Suppressor macrophage treated with lipopolysaccharide for 1 hour (primary cell): ENCODE results near the gene TNS3.
"Not testable (repeated sequence)": the region's sequence is repeated elsewhere in the genome, so short reads cannot be mapped to it uniquely, and the experiment has no call there.

Experiments used
- DNase-seq, 3 donors: peaks; one replicate each; pipeline ENCODE4 v3.0.0-alpha.2; 2020 to 2022

TNS3 gene

DNA sequence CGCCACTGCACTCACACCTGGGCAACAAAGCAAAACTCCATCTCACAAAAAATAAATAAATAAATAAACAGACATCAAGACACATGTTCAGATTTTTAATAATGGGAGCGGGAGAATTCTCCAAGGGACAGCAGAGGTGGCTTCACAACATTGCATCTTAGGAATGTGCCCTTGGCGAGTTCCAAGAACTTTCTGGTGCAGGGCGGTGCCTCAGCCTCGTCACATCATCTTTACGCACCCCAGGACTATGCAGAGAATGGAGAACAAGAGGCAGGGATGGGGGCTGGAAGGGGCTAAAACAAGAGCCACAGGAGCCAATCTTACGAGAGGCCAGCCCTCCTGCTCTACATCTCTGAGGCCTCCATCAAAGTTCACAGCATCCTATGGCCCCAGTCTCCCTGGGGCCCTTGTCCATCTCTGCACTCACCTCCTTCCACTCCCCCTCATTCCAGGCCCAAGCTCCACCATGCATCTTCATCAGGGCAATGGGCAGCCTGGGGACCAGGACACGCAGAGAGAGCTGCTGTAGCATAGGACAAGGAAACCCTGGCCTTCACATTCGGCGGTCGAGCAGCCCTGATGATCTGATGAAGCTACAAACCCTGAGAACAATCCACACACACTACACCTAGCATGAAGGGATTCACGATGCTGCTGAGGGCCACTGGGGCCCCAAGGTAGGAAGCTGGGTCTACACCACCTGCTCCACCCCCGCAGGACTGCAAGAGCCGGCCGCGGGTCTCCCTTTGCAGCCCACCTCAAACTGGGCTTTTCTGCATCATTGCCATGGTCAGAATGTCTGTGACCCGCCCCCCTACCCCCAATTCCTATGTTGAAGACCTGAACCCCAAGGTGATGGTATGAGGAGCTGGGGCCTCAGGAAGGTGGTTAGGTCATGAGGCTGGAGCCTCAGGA lies 22.3 kb downstream of the TNS3 start:
- no peak for DNase-seq

DNA sequence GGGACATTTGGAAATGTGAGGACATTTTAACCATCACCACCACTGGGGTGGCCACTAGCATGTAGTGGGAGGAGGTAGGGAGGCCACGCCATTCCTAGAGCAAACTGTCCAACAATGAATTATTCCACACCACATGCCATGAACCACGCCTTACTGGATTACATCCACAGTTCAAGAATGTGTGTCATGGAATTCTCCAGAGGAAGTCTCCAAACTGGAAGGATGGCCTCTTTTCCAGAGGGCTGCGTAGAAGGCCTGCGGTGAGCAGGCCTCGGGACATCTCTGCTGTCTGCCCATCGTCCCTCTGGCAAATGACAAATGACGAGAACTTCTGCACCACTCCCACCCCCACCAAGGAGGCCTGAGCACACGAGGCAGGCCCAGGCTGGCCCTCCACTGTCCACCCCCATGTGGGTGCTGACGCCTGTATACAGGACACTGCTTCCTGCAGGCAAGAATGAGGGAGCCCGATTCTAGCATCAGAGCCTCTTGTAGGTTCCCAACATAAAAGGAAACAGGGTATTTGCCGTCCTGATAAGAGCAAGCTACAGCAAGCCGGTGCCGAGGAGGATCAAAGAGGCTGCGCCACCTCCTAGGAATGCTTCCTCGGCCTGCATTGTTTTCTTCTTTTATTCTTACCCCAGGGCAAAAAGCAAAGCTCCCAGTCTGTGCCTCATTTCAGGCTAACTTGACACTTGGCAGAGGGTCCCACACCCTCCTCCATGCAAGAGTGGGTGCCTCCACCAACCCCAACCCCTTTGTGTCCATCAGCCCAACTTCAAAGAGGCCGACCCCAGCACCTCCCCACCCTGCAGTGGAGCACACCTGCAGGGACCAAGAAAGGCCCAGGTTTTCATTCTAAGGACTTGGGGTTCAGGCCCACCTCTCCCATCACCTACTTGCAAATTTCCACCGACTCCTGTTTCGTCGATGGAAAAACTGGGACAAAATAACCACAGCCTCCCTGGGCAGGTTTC lies 23.9 kb downstream of the TNS3 start:
- no peak for DNase-seq

DNA sequence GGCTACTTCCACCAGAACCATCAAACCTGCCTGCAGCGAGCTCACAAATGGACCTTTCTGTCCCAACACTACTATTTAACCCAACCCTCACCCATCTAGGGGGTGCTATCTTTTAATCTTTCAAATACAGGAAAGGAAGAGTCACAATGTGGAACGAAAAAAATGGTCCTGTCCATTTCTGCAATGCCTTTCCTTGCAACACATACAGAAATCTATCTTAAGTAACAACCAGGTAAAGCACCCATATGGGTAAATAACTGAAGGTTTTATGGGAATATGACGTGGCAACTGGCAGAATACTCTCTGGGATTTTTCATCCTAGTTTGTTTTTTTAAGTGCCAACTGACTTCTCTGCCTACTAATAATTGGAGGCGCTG lies 24.6 kb downstream of the TNS3 start:
- DNase-seq = no peak

DNA sequence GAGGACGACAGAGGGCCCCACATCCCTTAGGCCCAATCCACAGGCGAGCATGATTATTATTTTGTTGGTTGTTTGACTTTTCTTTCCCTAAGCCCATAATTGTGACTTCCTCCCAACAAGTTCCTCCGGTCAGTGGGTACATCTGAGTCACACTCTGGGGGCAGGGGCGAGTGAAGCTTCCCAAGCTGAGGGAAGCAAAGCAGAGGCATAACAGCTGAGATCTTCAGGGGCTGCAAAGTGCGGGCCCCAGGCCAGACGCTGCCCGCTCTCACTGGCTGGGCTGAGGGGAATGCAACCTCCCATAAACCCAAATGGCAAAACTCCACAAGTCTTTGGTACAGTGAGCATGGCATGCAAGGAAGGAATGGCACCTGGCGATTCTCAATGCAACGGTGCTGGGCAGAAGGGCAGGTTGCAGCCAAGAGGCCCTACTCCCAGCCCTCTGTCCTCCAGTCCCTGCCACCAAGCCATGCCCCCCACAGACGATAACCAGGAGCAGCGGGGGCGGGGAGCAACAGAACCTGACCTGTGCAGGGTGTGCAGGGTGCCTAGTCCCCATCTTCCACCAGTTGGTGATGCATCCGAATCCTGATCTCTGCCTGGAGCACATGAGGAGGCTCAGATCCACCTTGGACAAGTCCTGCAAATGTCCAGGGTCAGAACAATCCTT lies 25.3 kb downstream of the TNS3 start:
- DNase-seq = peak; percentile 80 to 82 (median 80)

DNA sequence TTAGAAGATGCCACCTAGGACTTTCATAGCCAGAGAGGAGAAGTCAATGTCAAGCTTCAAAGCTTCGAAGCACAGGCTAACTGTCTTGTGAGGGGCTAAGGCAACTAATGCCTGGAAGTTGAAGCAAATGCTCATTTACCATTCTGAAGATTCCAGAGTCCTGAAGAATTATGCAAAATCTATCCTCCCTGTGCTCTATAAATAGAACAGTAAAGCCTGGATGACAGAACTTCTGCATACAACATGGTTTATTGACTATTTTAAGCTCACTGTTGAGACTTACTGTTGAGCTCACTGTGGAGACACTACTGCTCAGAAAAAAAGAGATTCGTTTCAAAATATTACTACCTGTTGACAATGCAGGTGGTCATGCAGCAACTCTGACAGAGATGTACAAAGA lies 28.6 kb downstream of the TNS3 start:
- DNase-seq = no peak

DNA sequence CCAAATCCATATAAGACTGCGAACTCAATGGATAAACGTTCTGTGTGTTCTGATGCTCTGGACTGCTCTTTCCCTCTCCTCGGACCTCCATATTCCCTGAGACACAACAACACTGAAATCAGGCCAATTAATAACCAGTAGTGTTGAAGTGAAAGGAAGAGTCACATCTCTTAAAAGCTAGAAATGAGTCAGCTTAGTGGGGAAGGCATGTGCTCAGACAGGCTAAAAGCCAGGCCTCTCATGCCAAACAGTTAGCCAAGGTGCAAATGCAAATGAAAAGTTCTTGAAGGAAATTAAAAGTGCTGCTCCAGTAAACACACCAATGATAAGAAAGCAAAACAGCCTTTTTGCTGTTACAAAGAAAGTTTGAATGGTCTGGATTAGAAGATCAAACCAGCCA lies 29.3 kb downstream of the TNS3 start:
- peak; percentile 29 to 54 (median 39) for DNase-seq

DNA sequence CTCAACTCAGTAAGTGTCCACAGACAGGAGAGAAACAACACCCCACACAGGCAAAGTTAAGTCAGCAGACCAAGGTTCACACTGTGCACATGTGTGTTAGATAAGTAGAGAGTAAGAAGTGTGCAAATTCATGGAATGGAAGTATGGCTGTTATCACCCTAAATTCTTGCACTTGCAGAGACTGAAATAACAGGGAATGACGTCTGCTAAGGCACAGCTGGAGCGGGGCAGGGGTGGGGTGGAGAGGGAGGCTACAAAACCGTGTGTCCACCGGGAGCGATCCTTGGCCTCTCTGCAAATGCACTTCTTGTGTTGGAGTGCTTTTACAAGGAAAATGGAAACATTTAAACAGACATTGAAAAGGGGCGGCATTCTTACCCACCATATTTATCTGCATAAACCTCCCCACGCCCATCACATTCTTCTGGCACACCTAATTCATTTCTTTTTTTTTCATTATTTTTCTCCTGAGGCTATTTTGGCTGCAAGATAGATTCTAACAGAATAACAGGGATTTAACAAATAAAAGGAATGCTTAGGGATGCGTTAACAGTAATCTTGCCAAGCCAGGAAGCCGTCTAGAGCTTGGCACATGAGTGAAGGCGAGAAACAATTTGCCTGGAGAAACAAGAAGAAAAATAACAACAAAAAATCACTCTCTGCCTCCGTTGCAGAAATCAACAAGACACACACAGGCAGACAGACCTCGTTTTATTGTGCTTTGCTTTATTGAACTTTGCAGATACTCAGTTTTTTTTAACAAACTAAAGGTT lies 30.1 kb downstream of the TNS3 start:
- no peak for DNase-seq

DNA sequence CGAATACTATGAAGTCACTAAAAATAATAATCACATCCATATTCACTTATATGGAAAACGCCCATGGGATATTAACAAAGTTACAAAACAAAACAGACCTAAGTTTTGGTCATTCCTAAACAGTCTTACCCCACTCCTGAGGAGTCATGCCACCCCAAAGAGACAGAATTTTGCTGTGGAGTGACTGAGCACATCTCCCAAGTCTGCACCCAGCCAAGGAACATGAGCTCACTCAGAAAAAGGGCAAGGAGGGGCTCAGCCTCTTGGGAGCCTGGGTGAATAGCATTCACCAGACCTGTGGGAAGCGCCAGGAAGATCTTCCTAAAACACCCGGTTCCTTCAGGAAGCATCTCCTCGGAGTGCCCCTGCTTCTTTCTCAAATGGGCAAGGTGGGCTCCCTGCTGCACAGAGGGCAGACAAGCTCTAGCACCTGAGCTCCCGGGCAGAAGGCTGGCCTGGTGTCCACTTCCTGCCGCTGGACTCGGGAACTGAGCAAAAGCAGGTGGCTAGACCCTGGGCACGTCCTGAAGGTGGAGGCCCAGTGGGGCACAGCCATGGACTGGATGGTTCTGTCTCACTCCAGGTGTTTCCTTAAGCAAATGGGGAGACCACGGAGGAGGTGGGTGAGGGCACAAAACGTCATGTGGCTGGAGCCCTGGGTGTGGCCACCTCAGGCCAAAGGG lies 31.0 kb downstream of the TNS3 start:
- DNase-seq = no peak

DNA sequence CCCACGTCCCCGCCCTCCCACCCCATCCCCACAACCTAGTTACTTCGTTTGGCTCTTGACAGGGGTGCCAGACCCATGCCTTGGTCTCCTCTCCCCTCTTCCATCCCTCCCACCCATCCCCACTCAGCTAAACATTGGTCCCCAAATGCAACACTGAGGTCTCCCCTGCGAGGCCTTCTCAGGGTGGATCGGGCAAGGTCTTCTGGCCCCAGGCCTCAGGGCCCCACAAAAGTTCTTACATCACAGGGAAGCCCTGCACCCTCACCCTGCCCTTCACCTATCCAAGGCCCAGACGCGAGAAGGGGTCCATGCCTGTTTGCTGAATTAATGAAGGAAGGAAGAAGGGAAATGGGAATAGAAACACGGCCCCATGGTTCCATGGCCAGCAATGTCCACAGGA lies 32.0 kb downstream of the TNS3 start:
- no peak for DNase-seq

DNA sequence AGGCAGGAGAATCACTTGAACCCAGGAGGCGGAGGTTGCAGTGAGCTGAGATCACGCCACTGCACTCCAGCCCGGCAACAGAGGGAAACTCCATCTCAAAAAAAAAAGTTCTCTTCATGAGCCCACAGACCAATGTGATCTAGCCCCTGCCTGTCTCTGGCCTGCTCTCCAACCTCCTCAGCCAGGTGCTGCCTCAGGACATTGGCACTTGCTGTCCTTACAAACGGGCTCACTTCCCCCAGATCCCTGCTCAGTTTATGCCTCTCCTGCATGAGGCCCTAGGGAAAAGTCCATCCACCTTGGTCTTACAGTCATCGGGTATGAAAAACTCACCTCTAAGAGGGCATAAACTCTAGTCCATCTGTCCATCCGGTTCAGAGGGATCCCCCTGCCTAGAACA lies 32.5 kb downstream of the TNS3 start:
- DNase-seq = no peak

DNA sequence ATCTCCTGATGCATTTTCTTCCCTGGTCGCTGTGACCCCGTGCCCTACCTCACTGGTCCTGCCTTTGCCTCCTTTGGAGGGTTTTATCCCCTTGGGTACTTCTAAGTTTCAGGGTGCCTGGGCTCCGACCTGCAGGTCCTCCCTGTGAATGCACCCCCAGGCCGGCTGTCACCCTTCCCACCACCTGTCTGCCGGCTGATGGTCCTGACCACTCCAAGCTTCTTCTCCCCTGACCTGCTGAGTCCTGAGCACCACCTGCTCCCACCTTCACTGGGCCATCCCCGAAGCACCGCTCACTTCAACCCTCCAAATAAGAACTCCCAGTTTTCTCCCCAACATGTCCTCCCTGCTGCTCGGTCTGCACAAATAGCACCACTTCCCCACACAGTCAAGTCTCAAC lies 33.4 kb downstream of the TNS3 start:
- DNase-seq = no peak

DNA sequence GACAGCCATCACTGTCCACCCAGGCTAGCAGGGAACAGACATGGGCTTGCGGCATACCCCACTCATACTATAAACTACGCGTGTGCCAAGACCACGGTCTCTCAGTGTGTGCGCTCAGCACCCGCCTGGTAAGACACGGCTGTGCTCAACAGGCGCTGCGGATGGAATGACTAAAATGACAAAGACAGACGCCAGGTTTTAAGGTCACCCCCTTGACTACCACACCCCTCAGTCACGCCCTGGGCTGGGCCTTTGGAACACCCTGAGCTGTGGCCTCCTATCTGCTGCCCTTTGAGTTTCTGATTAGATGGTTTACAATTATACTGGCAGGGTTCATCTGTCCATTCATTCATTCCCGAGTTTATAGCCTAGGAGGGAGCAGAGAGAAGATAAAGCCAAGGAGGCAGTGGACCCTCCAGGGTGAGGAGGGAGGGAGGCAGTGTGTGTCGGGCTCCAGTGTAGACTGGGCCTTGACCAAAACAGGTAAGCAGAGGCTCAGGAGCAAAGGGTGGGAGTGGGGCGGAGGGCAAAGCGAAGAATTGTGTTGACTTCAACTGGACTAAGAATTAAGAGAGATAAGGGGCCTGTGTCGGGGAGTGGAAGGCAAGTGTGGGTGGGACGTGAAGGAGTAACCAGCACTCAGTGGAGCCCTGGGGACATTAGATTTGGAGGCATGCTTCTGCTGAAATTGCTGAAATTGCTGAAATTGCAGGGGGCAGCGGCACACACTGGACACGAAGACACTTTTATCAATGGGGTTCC lies 35.0 kb downstream of the TNS3 start:
- DNase-seq = no peak

DNA sequence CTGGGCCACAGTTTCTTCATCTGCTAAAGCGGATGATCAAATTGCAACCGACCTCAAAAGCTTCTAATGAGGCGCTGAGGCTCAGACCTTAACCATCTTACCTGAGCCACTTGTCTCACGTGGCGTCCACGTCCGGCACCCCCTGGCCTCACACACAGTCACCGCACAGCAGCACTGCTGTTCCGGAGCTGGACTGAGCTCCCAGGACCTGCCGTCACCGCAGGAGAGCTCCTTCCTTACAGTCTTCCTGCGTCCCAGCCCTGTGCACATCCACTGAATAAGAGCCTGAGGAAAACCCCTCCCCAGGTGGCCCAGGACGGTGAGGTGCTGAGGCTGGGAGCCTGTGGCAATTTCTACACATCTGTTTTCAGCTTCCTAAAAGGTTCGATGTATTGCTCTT lies 35.7 kb downstream of the TNS3 start:
- DNase-seq = no peak

DNA sequence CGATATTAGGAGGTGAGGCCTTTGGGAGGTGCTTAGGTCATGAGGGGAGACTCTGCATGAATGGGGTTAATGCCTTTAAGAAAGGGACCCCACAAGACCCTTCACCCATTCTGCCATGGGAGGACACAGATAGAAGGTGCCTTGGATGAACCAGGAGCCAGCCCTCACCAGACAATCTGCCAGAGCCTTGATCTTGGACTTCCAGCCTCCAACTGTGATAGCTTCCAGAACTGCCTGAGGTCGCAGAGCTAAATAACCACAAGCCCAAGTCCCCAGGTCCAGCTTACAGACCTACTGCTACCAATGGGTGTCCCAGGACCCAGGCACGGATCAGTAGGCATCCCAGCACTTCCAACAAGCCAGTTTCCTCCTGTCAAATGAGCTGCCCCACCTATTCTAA lies 37.5 kb downstream of the TNS3 start:
- DNase-seq = no peak

DNA sequence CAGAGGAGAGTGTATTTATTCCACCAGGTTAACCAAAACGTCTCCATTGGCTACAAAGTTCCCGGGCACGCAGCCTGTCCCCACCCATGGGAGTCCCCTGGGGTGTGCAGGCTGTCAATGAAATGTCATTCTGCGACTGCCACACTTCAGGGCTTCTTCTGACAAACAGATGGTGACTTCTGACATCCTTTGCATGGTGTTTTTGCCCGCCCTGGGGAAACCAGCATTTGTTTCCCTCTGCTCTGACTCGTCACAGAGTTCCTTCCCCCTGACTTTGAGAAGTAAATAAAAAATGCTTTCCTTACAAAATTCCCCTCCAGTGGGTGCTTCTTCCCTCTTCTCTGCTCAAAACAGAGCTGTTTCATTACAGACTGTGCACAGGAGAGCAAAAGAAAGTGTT lies 38.2 kb downstream of the TNS3 start:
- peak; percentile 84 to 88 (median 88) for DNase-seq

DNA sequence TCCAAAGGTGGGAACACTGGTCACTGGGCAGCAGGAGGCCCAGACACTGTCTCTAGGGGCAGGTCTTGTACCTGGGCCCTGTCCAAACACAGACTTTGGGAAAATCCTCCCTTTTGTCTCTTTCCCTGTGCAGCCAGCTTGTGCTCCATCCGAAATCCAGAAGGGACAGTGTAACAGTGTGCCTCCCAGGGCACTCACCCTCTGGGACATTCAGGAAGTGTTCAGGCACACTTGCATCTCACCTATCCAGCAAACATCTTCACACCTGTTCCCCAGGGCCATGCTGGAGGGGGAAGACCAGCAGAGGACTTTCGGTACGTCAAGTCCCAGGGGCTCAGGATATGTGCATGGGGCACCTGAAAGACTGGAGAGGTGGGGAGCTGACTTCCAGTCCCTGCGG lies 38.9 kb downstream of the TNS3 start:
- DNase-seq = no peak

DNA sequence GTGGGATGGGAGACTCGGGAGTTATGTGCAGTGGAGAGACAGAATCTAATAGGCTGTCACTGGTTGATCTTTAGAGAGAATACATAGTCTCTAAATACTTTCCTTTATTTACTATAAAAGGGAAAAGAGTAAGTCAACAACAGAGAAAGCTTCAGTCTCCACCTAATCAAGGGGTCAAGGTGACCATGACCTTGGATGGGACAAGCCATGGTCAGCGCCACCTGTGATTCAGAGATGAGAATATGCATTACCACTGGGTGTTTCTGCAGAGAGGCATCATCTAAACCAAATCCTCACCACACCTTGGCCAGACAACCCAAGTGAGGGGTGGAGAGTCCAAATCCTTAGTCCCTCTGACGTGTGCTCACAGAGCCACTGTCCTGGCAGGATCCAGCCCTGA lies 39.9 kb downstream of the TNS3 start:
- no peak for DNase-seq

DNA sequence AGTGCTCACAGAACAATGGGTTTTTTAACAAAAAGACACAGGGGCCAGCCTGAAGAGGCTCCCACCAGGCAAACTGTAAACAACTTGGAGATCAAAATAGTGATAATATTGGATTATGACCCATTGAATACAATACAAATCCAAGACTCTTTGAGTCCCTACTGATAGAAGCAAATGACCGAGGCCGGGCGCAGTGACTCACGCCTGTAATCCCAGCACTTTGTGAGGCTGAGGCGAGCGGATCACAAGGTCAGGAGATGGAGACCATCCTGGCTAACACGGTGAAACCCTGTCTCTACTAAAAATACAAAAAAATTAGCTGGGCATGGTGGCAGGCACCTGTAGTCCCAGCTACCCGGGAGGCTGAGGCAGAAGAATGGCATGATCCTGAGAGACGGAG lies 40.4 kb downstream of the TNS3 start:
- DNase-seq = not testable (repeated sequence)

DNA sequence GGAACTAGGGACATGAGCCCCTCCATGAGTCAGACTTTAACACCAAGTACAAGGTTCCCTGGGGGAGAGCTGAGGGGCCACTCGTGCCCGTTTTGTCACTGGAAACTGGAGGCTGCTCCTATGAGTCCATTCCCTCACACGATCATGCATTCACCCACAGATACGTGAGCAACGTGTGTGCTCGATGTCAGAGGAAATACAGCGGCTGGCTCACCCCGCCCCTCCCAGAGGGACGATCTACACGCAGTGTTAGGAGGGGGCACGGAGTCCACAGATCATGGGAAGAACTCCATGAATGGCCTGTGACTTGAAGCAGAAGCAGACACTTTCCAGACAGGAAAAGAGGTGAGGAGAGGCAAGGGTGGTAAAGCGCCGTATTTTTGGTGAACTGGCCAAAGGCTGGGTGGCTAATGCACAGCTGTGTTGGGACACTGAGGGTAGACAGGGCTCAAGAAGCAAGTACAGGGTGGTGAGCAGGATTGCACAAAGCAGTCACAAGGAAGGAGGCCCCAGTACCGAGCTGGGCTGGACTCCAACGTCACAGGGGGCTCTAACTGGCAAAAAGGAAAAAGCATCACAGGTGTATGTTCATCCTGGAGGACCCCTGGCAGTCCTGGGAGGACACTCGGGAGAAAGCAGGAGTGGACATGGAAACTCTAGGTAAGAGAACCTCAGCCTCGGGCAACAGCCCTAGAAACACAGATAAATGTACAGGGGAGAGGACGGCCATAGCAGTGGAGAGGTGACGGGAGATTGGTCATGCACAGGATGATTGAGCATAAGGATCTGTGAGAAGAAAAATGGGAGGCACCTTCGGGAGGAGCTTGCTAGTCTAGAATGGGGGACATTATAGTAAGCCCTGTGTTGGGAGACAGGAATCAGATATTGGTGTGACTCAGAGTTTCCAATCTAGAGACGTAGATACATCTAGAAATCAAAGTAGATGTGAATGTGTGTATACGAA lies 41.2 kb downstream of the TNS3 start:
- peak; percentile 33 to 50 (median 42) for DNase-seq

DNA sequence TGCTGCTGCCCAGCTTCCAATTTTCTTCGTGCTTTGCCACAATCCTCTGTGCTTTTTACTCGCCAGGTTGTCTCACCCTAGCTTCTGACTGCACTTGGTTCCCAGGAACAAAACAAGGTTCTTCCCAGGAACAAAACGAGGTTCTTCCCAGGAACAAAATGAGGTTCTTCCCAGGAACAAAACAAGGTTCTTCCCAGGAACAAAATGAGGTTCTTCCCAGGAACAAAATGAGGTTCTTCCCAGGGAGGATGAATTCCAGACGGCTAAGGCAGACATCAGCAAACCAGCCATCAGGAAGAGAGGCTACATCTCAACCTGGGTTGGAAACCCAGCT lies 41.9 kb downstream of the TNS3 start:
- DNase-seq = no peak
